Prostate gland (tissue), 2 donors: ENCODE measurements around the gene CDC45.

Source experiments
- CTCF ChIP-seq, 4 experiments: fragments of 200-600 bp in 2 of 4; fragments of 450-650 bp in 2 of 4; sonication (generic) in 2 of 4; IDR thresholded peaks; 1 replicate in 3 of 4; 2 replicates in 1 of 4; pipeline ENCODE4 v1.5.1; 2016 to 2019; ENCODE audit warnings: antibody characterized with exemption in 4 of 4, mild to moderate bottlenecking in 2 of 4, moderate library complexity in 2 of 4
- POLR2A ChIP-seq: fragments of 450-650 bp; IDR thresholded peaks from one replicate; pipeline ENCODE4 v1.6.1; 2016; ENCODE audit warnings: antibody characterized with exemption, mild to moderate bottlenecking
- POLR2AphosphoS5 ChIP-seq: sonication (generic); formaldehyde crosslinking; IDR thresholded peaks from one replicate; pipeline ENCODE4 v1.6.1; 2017; ENCODE audit warnings: antibody characterized with exemption

GRCh38 chr22:19448076-19448607 is 31.6 kb upstream of the CDC45 start:
- TF ChIP-seq POLR2A (no peak), CTCF (IDR thresholded peaks at IDR 0.05) (no peak), POLR2AphosphoS5 (no peak)
